IPS-NIHi7 (cell line): ENCODE results near the gene MRPL55.
A peak's percentile ranks its signal among the peaks of the same experiment; 100 is the strongest.
"Not testable (repeated sequence)": the region's sequence is repeated elsewhere in the genome, so short reads cannot be mapped to it uniquely, and the experiment has no call there.

Experiments used
- DNase-seq: peaks from one replicate; pipeline ENCODE4 v3.0.0; 2012; ENCODE audit warnings: mixed read lengths; ENCODE audit errors: extremely low spot score

Gene MRPL55

GRCh38 chr1:228122921-228123441 lies 13.9 kb upstream of the MRPL55 start:
- DNase-seq, result no peak

GRCh38 chr1:228120857-228121489 lies 11.9 kb upstream of the MRPL55 start:
- no peak for DNase-seq

DNA sequence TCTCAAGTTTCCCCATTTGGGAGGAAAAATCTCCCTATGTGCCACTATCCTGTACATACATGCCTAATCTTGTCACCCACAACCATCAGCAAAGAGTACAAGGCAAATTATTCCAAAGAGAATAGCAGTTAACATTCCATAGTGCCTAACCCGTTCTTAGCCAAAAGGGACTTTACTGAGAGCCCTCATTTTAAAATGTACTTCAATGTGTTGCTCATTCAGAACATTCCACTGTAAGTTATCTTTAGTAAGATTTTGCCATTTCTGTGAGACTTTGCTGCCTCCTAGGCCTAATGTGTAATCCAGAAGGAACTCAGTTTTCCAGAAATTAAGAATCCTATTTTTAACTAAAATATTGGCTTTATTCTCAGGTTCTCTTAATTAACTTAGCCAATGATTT lies 11.3 kb upstream of the MRPL55 start:
- DNase-seq, result no peak

GRCh38 chr1:228118040-228118439 lies 8.9 kb upstream of the MRPL55 start:
- DNase-seq, result no peak

- DNase-seq, result no peak
Observed at GRCh38 chr1:228117335-228117734, 8.2 kb upstream of the MRPL55 start.

- no peak for DNase-seq
Observed at GRCh38 chr1:228114827-228115226, 5.7 kb upstream of the MRPL55 start.

DNA sequence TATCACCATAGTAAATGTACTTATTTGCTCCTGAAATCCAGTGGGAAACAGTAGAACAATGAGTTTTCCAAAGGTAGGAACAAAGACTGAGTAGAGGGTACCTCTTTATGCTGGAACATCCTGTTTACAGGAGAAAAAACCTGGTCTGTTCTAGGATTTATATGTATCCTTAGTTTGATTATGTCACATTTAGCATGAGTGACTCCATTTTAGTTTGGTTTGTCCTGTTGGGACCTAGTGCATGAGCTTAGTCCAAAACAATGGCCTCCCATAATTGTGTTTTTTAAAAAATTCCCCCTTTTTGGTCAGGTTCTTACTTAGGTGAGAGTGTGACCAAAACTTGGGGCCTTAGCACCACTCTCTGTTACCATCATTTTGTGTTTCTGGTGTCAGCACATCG lies 3.5 kb upstream of the MRPL55 start:
- no peak for DNase-seq

DNA sequence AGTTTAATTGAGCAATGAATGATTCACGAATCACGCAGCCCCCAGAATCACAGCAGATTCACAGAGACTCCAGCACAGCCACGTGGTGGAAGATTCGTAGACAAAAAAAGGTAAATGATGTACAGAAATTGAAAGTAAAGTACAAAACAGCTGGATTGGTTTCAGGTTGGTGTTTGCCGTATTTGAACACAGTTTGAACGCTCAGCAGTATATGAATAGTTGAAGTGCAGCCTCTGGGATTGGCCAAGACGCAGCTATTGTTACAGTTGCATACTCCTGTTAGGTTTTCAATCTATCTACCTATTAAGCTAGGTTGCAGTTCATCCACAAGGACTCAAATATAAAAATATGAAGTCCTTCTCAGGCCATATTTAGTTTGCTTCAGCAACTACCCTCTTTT lies 3.1 kb upstream of the MRPL55 start:
- DNase-seq, result no peak

DNA sequence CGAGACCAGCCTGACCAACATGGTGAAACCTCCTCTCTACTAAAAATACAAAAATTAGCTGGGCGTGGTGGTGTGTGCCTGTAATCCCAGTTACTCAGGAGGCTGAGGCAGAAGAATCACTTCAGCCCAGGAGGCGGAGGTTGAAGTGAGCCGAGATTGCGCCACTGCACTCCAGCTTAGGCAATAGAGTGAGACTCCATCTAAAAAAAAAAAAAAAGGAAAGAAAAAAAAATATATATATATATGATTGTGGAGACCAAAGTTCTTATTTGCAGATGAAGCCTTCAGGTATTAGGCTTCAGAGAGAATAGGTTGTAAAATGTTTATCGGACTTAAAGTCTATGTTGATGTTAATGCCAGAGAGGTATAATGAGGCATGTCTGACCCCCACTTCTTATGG lies 2.2 kb upstream of the MRPL55 start:
- DNase-seq, result not testable (repeated sequence)

DNA sequence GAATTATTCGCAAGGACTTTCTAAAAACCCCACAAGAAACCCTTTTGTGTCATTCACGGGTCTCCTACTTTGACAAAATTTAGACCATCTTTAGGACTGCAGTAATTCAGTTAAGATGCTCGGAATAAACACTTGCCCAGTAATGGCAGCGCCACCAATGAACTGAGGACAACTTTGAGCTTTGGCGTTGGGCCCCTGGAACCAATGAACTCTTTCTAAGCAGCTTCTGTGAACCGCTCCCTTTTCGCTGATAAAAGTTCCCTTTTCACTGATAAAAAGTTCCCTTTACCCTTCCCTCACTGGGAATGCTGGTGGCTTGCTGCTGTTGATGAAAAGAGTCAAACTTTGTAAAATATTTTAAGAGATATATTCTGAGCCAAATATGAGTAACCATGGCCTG lies 1.5 kb upstream of the MRPL55 start:
- DNase-seq, result no peak

DNA sequence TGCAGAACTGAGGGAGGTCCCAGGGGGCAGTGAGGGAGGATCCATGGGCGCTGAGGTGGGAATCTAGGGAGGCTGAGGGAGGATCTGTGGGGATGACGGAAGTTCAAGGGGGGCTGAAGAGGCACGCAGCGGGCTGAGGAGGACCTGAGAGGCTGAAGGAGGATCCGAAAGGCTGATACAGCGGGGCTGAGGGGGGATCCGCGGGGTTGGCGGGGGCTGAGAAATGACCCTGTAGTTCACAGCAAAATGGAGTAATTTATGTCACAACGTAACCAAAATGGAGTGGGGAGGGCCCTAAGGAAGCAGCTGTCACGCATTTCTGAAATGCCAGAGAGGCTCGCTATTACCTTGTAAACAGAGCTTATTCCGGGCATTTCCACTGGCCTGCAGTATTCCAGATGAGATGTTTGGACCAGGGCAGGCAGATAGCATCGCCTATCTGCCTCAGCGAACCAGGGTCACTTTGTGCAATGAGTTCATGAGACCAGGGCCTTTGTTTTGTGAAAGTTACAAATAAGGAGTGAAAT lies 926 bp upstream of the MRPL55 start:
- DNase-seq, result no peak

DNA sequence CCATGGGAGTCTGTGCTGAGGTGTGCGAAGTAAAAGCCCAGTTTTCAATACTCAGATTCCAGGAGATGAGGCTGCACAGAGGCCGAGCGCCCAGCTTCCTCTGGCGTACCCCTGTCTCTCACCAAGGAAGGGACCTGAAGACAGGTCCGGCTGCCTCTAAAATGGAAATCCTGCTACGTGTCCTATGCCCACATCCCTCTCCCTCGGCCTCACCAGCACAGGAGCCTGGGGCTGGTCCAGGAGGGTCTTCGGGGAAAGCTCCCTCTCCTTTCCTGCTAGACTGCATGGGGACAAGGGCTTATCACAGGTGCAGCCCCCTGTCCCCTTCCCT lies 392 bp downstream of the MRPL55 start:
- DNase-seq, result no peak

- no peak for DNase-seq
Observed at GRCh38 chr1:228108055-228108690, 926 bp downstream of the MRPL55 start.

GRCh38 chr1:228107636-228108035 lies 1.5 kb downstream of the MRPL55 start:
- no peak for DNase-seq

DNA sequence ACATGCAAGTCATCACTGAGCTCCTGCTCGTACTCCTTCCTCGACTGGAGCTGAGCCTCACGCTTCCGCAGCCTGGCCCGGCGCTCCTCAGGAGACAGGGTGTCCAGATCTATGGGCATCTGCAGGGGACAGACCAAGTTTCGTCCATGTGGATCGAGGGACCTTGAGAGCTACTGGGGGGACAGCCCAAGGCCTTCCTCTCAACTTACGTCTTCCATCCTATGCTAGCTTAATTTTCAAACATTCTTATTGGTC lies 2.4 kb downstream of the MRPL55 start:
- DNase-seq, result no peak

GRCh38 chr1:228105996-228106799 lies 2.9 kb downstream of the MRPL55 start:
- DNase-seq, result no peak

GRCh38 chr1:228105270-228105995 lies 3.7 kb downstream of the MRPL55 start:
- DNase-seq, result no peak

- no peak for DNase-seq
Observed at GRCh38 chr1:228104526-228105269, 4.4 kb downstream of the MRPL55 start.

DNA sequence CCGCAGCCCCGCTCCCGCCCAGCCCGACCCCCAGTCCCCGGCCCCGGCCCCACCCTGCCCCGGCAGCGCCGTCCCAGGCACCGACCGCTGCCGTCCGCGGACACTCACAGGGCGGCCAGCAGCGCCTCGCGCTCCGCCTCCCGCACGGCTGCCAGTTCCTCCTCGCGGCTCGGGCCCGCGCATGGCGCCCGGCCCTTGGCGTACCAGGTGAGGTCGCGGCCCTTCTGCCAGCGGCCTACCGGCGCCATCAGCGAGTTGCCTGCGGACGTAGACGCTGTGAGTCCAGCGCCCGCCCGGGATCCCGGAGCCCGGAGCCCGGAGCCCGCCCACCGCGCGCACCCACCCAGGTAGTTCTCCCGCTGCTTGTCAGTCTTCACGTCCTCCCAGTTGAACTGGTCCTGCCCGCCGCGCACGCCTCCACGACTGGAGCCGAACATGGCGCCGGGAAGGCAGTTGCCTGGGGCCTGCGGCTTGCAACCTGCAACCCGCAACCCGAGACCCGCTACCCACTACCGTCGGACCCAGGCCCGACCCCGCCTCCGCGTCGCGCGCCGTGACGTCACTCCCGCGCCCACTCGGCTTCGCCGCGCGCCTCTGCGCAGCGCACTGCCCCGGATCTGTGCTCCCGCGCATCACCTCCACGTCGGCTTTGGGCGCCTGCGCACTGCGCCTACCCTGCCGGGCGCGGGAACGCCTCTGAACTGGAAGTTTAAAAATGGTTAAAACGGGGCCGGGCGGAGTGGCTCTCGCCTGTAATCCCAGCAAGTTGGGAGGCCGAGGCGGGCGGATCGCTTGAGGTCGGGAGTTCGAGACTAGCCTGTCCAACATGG lies 6.1 kb downstream of the MRPL55 start, which contains the start of gene C1orf35:
TSS of gene C1orf35 (minus strand) at position 535 of the 830 bp plus-strand sequence. CDS start at position 437, 98 bp downstream.
- DNase-seq, result peak; percentile 98

DNA sequence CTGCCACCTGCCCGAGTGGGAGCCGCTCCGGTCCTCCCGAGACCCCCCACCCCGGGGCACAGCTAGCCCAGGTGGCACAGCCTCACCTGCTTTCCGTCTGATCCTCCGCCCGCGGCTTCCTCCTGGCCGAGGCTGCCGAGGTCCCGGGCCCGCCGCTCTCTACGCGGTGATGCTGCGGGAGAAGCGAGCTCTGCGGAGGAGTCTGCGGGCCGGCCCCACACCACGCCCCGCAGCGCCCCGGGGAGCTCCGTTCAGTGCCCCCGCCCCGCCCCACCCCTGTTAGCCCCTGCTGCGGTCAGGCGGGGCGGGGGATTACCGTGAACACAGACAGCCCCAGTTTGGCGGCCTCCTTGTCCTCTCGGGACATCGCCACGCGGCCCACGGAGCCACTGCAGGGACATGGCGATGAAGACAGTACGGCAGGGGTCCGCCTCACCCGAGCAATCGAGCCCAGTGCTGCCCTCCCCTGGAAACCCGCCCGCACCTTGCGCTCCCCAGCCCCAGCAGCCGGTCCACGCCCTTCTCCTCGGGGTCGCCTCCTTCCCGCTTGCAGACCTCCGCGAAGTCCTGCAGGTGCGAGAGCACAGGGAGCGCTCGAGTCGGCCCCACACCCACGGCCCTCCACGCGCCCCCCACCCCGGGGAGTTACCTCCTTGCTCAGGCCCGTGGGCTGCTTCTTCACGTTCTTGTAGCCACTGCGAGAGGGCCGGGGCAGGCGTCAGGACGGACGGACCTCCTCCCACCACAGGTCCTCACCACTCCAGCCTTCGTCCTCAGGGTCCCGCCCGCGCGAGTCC lies 6.9 kb downstream of the MRPL55 start:
- DNase-seq, result peak; percentile 76
